Neural crest cell (in vitro differentiated cells): ENCODE measurements around the gene TLE3. TPM values are rescaled to one million over a fixed set of nuclear protein-coding genes. Genes with fewer than 3 reads are reported as not detected.
"Not testable (repeated sequence)": the region's sequence is repeated elsewhere in the genome, so short reads cannot be mapped to it uniquely, and the experiment has no call there.

Experiments used
- DNase-seq: peaks from one replicate; pipeline ENCODE4 v3.0.0; 2021; ENCODE audit warnings: low read depth, mixed read lengths, low spot score
- H3K27ac Mint-ChIP-seq: one replicate; pipeline ENCODE4 v1.8.0; 2021; ENCODE audit warnings: mild to moderate bottlenecking, mixed read lengths; ENCODE audit not compliant: unreplicated experiment
- H3K27me3 Mint-ChIP-seq: 2 replicates; pipeline ENCODE4 v1.8.0; 2021; ENCODE audit warnings: low read depth, mild to moderate bottlenecking, mixed read lengths
- H3K36me3 Mint-ChIP-seq: 2 replicates; pipeline ENCODE4 v1.8.0; 2021; ENCODE audit warnings: low read depth, mild to moderate bottlenecking, mixed read lengths
- H3K4me1 Mint-ChIP-seq: 2 replicates; pipeline ENCODE4 v1.8.0; 2021; ENCODE audit warnings: mixed read lengths
- H3K4me3 Mint-ChIP-seq: one replicate; pipeline ENCODE4 v1.8.0; 2021; ENCODE audit warnings: mild to moderate bottlenecking, mixed read lengths
- H3K9me3 Mint-ChIP-seq: 2 replicates; pipeline ENCODE4 v1.8.0; 2021; ENCODE audit warnings: mixed read lengths
- total RNA-seq: library from RNA; stranded (reverse); gene quantifications from 2 replicates; pipeline ENCODE4 v1.2.1, GENCODE V29; 2021
- TF ChIP-seq, protein P1 (sequence below): fragments of 200-600 bp; sonication (generic); conservative IDR thresholded peaks from 2 replicates; pipeline ENCODE4 v1.5.0; 2021; ENCODE audit warnings: antibody characterized with exemption, mild to moderate bottlenecking

TLE3 gene
- total RNA-seq, 1 donor from 2014 or later: 89.9 TPM

DNA sequence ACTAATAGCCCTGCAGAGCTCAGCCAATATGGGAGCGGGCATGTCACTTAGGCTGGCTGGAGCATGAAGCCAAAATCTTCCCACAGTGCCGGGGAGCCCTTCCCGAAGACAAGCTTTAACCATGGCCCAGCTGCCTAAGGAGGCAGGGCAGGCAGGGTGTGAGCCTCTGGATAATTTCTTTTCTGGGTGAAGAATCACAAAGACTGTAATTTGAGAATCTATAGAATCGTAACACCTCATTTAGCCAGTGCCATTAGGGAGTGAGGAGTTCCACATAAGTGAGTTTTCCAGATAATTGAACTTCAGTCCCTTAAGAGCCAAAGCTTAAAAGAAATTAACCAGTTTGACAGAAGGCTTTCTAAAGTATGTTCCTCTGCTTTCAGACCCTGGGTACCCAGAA is 40.2 kb upstream of the TLE3 start:
- TF ChIP-seq, protein P1, sequence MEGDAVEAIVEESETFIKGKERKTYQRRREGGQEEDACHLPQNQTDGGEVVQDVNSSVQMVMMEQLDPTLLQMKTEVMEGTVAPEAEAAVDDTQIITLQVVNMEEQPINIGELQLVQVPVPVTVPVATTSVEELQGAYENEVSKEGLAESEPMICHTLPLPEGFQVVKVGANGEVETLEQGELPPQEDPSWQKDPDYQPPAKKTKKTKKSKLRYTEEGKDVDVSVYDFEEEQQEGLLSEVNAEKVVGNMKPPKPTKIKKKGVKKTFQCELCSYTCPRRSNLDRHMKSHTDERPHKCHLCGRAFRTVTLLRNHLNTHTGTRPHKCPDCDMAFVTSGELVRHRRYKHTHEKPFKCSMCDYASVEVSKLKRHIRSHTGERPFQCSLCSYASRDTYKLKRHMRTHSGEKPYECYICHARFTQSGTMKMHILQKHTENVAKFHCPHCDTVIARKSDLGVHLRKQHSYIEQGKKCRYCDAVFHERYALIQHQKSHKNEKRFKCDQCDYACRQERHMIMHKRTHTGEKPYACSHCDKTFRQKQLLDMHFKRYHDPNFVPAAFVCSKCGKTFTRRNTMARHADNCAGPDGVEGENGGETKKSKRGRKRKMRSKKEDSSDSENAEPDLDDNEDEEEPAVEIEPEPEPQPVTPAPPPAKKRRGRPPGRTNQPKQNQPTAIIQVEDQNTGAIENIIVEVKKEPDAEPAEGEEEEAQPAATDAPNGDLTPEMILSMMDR: no peak
- no peak overlapping the region for H3K4me3 Mint-ChIP-seq
- DNase-seq: no peak
- H3K4me1 Mint-ChIP-seq: peaks cover 10% of the 10 kb centered on the region
- H3K27ac Mint-ChIP-seq: no peak overlapping the region
- peaks cover 38% of the 10 kb centered on the region for H3K27me3 Mint-ChIP-seq
- no peaks in the 10 kb centered on the region for H3K9me3 Mint-ChIP-seq
- H3K36me3 Mint-ChIP-seq: no peaks in the 10 kb centered on the region

GRCh38 chr15:70137021-70137420 is 39.3 kb upstream of the TLE3 start:
- not testable (repeated sequence) for H3K4me1 Mint-ChIP-seq, H3K36me3 Mint-ChIP-seq, H3K9me3 Mint-ChIP-seq, H3K4me3 Mint-ChIP-seq, DNase-seq, H3K27ac Mint-ChIP-seq
- peaks cover 30% of the 10 kb centered on the region for H3K27me3 Mint-ChIP-seq

GRCh38 chr15:70133781-70134421 is 36.2 kb upstream of the TLE3 start:
- Mint-ChIP-seq H3K27me3 (peaks cover 25% of the 10 kb centered on the region), H3K36me3 (no peaks in the 10 kb centered on the region), H3K9me3 (no peaks in the 10 kb centered on the region), H3K4me3 (no peak overlapping the region), H3K4me1 (peaks cover 10% of the 10 kb centered on the region), H3K27ac (no peak overlapping the region)
- TF ChIP-seq, protein P1: no peak
- DNase-seq: no peak

- Mint-ChIP-seq H3K4me3 (no peak overlapping the region), H3K4me1 (peaks cover 10% of the 10 kb centered on the region), H3K9me3 (no peaks in the 10 kb centered on the region), H3K36me3 (no peaks in the 10 kb centered on the region), H3K27ac (no peak overlapping the region), H3K27me3 (peaks cover 23% of the 10 kb centered on the region)
- no peak for DNase-seq
- TF ChIP-seq, protein P1: no peak
Measured at GRCh38 chr15:70133296-70133695, 35.6 kb upstream of the TLE3 start.

- no peak overlapping the region for H3K4me3 Mint-ChIP-seq
- H3K9me3 Mint-ChIP-seq: no peaks in the 10 kb centered on the region
- peaks cover 14% of the 10 kb centered on the region for H3K4me1 Mint-ChIP-seq
- no peak overlapping the region for H3K27ac Mint-ChIP-seq
- no peak for DNase-seq
- H3K36me3 Mint-ChIP-seq: no peaks in the 10 kb centered on the region
- peaks cover 23% of the 10 kb centered on the region for H3K27me3 Mint-ChIP-seq
- TF ChIP-seq, protein P1: no peak
Measured at GRCh38 chr15:70132571-70132970, 34.9 kb upstream of the TLE3 start.

DNA sequence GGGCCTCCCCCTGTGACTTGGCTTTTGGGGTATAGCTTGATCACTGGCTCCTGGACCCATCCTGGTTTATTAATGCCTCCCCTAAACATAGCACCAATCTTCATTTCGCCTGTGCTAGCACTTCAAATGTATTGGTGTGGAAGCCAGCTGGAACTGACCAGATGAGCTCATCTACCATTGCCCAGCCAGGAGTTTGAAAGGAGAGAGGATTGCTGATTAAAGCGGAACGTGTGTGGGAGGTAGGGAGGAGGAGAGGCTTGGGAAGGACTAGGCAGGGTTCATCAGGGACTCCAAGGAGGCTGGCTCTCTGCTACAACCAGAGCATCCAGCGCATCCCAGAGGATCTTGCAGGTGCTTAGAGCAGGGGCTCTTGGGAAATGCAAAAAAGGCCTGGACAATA is 34.4 kb upstream of the TLE3 start:
- Mint-ChIP-seq H3K27ac (no peak overlapping the region), H3K4me3 (no peak overlapping the region), H3K4me1 (peaks cover 18% of the 10 kb centered on the region), H3K9me3 (no peaks in the 10 kb centered on the region), H3K27me3 (peaks cover 23% of the 10 kb centered on the region), H3K36me3 (no peaks in the 10 kb centered on the region)
- DNase-seq: no peak
- TF ChIP-seq, protein P1: no peak
